Thymus (tissue), 11 donors: ENCODE measurements around the gene RBM14. TPM values are rescaled to one million over a fixed set of nuclear protein-coding genes. Genes with fewer than 3 reads are reported as not detected.

Source experiments
- DNase-seq, 9 donors: peaks; one replicate each; pipeline ENCODE4 v3.0.0-alpha.2; 2013; ENCODE audit warnings: low spot score in 9 of 9, low read depth in 6 of 9, missing footprints in 1 of 9
- H3K27ac ChIP-seq, 2 donors: one replicate each; pipeline ENCODE4 v1.5.1; 2013; ENCODE audit warnings: control low read depth in 1 of 2, low read depth in 1 of 2, low read length in 1 of 2, mild to moderate bottlenecking in 1 of 2, moderate library complexity in 1 of 2
- H3K27me3 ChIP-seq, 2 donors: one replicate each; pipeline ENCODE4 v1.5.1; 2013; ENCODE audit warnings: low read length in 1 of 2; ENCODE audit not compliant: control insufficient read depth in 2 of 2, insufficient read depth in 1 of 2
- H3K36me3 ChIP-seq, 2 donors: one replicate each; pipeline ENCODE4 v1.5.1; 2013; ENCODE audit warnings: low read length in 1 of 2, mild to moderate bottlenecking in 1 of 2, moderate library complexity in 1 of 2; ENCODE audit not compliant: control insufficient read depth in 2 of 2, insufficient read depth in 2 of 2
- H3K4me1 ChIP-seq, 2 donors: one replicate each; pipeline ENCODE4 v1.5.1; 2013; ENCODE audit warnings: low read length in 2 of 2; ENCODE audit not compliant: control insufficient read depth in 2 of 2, insufficient read depth in 2 of 2
- H3K4me3 ChIP-seq, 2 donors: one replicate each; pipeline ENCODE4 v1.5.1; 2013; ENCODE audit warnings: low read length in 2 of 2, control low read depth in 1 of 2, mild to moderate bottlenecking in 1 of 2
- H3K9me3 ChIP-seq, 2 donors: one replicate each; pipeline ENCODE4 v1.5.1; 2013; ENCODE audit warnings: low read length in 1 of 2, mild to moderate bottlenecking in 1 of 2; ENCODE audit not compliant: control insufficient read depth in 2 of 2, insufficient read depth in 1 of 2
- WGBS: extraction: QIAGEN DNeasy Blood & Tissue Kit; methylation state at CpG from one replicate; pipeline ENCODE4 v1.1.7; 2013; 5-methylcytosine and 5-hydroxymethylcytosine counted together
- polyA plus RNA-seq: library from polyadenylated mRNA; stranded (reverse); fragments of 200-250 nt; gene quantifications from one replicate; pipeline ENCODE4 v1.2.3, GENCODE V29; 2013
- total RNA-seq: library from RNA; stranded (reverse); fragments of 120-200 nt; gene quantifications from one replicate; pipeline ENCODE4 v1.2.4, GENCODE V29; 2013
- donor health status: healthy.

RBM14 gene
- total and polyA plus RNA-seq, 2 donors, result 27.2 to 70.4 TPM

- Histone ChIP-seq H3K4me1 (no peaks in the 10 kb centered on the region), H3K27ac (no peak overlapping the region), H3K27me3 (no peaks in the 10 kb centered on the region), H3K4me3 (no peak overlapping the region), H3K9me3 (no peaks in the 10 kb centered on the region), H3K36me3 (peaks cover 66 to 88% of the 10 kb centered on the region in 2 donors)
- no peak for DNase-seq
- WGBS, result 98% methylated on average over 5 of the region's 5 CpGs
These were observed 33.5 kb downstream of the RBM14 start for GRCh38 chr11:66649903-66650302.

- Histone ChIP-seq H3K27me3 (no peaks in the 10 kb centered on the region), H3K9me3 (no peaks in the 10 kb centered on the region), H3K4me3 (no peak overlapping the region), H3K4me1 (no peaks in the 10 kb centered on the region), H3K36me3 (peaks cover 61 to 83% of the 10 kb centered on the region in 2 donors), H3K27ac (no peak overlapping the region)
- 97% methylated on average over 2 of the region's 2 CpGs for WGBS
- no peak for DNase-seq
These were observed 34.6 kb downstream of the RBM14 start for GRCh38 chr11:66651016-66651415.

GRCh38 chr11:66652651-66653050, 36.2 kb downstream of the RBM14 start:
- Histone ChIP-seq H3K4me3 (no peak overlapping the region), H3K4me1 (no peaks in the 10 kb centered on the region), H3K9me3 (no peaks in the 10 kb centered on the region), H3K27ac (no peak overlapping the region), H3K27me3 (no peaks in the 10 kb centered on the region), H3K36me3 (peaks cover 62 to 81% of the 10 kb centered on the region in 2 donors)
- 98% methylated on average over 7 of the region's 7 CpGs for WGBS
- DNase-seq, result no peak

- H3K4me3 ChIP-seq, result no peak overlapping the region
- no peak overlapping the region for H3K27ac ChIP-seq
- peaks cover 65 to 79% of the 10 kb centered on the region in 2 donors for H3K36me3 ChIP-seq
- H3K27me3 ChIP-seq, result no peaks in the 10 kb centered on the region
- WGBS, result 98% methylated on average over 6 of the region's 6 CpGs
- no peaks in the 10 kb centered on the region for H3K9me3 ChIP-seq
- no peak for DNase-seq
- H3K4me1 ChIP-seq, result no peaks in the 10 kb centered on the region
These were observed 36.7 kb downstream of the RBM14 start for GRCh38 chr11:66653123-66653522.

- H3K27me3 ChIP-seq, result no peaks in the 10 kb centered on the region
- 63% methylated on average over 2 of the region's 2 CpGs for WGBS
- H3K4me3 ChIP-seq, result no peak overlapping the region
- no peak overlapping the region for H3K27ac ChIP-seq
- no peak for DNase-seq
- peaks cover 53 to 71% of the 10 kb centered on the region in 2 donors for H3K36me3 ChIP-seq
- H3K4me1 ChIP-seq, result no peaks in the 10 kb centered on the region
- no peaks in the 10 kb centered on the region for H3K9me3 ChIP-seq
These were observed 43.3 kb downstream of the RBM14 start for GRCh38 chr11:66659763-66660162.

GRCh38 chr11:66663741-66664296, 47.4 kb downstream of the RBM14 start:
- WGBS, result 92% methylated on average over 1 of the region's 1 CpG
- Histone ChIP-seq H3K4me3 (no peak overlapping the region), H3K27ac (no peak overlapping the region), H3K27me3 (no peaks in the 10 kb centered on the region), H3K9me3 (no peaks in the 10 kb centered on the region), H3K4me1 (peaks cover 6 to 9% of the 10 kb centered on the region in 2 donors), H3K36me3 (peaks cover 46 to 83% of the 10 kb centered on the region in 2 donors)
- DNase-seq, result no peak

- Histone ChIP-seq H3K4me3 (no peak overlapping the region), H3K9me3 (no peaks in the 10 kb centered on the region), H3K27me3 (no peaks in the 10 kb centered on the region), H3K36me3 (peaks cover 37 to 71% of the 10 kb centered on the region in 2 donors), H3K27ac (no peak overlapping the region), H3K4me1 (peaks cover 13 to 19% of the 10 kb centered on the region in 2 donors)
- no peak for DNase-seq
- WGBS, result 98% methylated on average over 11 of the region's 11 CpGs
These were observed 48.9 kb downstream of the RBM14 start for GRCh38 chr11:66665369-66665768.

GRCh38 chr11:66670816-66671215, 54.4 kb downstream of the RBM14 start:
- H3K4me3 ChIP-seq, result no peak overlapping the region
- H3K4me1 ChIP-seq, result peaks cover 13 to 24% of the 10 kb centered on the region in 2 donors
- no peak for DNase-seq
- H3K9me3 ChIP-seq, result no peaks in the 10 kb centered on the region
- H3K27me3 ChIP-seq, result no peaks in the 10 kb centered on the region
- peaks cover 16 to 40% of the 10 kb centered on the region in 2 donors for H3K36me3 ChIP-seq
- 98% methylated on average over 5 of the region's 5 CpGs for WGBS
- no peak overlapping the region for H3K27ac ChIP-seq

GRCh38 chr11:66674964-66675602, 58.7 kb downstream of the RBM14 start:
- WGBS, result 97% methylated on average over 2 of the region's 2 CpGs
- Histone ChIP-seq H3K9me3 (no peaks in the 10 kb centered on the region), H3K27me3 (no peaks in the 10 kb centered on the region), H3K4me3 (no peak overlapping the region), H3K4me1 (peaks cover 10 to 26% of the 10 kb centered on the region in 2 donors), H3K27ac (no peak overlapping the region), H3K36me3 (peaks cover 2 to 16% of the 10 kb centered on the region in 2 donors)
- no peak for DNase-seq
